SH-SY5Y (cell line): ENCODE data around the gene STK32C.

Experiments used
- GATA2 ChIP-seq: IDR thresholded peaks from 2 replicates; pipeline ENCODE4 v1.6.1; 2011; ENCODE audit warnings: mild to moderate bottlenecking, low read depth, low read length
- GATA3 ChIP-seq: IDR thresholded peaks from 2 replicates; pipeline ENCODE4 v1.6.1; 2011; ENCODE audit warnings: low read depth, mild to moderate bottlenecking, low read length, moderate library complexity

DNA sequence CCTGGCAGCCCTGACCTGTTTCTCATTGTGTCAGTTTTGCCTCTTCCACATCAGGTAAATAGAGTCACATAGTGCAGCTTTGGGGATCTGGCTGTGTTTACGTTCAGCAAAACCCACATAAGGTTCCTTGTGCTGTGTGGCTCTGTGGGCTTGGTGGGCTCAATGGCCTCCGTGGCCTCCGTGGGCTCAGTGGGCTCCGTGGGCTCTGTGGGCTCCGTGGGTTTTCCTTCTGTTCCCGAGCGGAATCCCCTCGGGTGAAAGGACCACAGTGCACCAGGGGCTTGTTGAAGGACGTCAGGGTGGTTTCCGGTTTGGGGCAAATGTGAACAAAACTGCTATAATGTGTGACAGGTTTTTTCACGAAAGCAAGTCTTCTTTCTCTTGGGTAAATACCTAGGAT is 133.5 kb downstream of the STK32C start:
- TF ChIP-seq GATA3 (no peak), GATA2 (no peak)
